Middle frontal gyrus (tissue), 1 donor: ENCODE results near the gene RPL41.
A peak's percentile ranks its signal among the peaks of the same experiment; 100 is the strongest.
"Not testable (repeated sequence)": the region's sequence is repeated elsewhere in the genome, so short reads cannot be mapped to it uniquely, and the experiment has no call there.

Experiments used
- DNase-seq: peaks from one replicate; pipeline ENCODE4 v3.0.0-alpha.2; 2015; ENCODE audit warnings: low spot score; ENCODE audit errors: extremely low spot score

The RPL41 gene

DNA sequence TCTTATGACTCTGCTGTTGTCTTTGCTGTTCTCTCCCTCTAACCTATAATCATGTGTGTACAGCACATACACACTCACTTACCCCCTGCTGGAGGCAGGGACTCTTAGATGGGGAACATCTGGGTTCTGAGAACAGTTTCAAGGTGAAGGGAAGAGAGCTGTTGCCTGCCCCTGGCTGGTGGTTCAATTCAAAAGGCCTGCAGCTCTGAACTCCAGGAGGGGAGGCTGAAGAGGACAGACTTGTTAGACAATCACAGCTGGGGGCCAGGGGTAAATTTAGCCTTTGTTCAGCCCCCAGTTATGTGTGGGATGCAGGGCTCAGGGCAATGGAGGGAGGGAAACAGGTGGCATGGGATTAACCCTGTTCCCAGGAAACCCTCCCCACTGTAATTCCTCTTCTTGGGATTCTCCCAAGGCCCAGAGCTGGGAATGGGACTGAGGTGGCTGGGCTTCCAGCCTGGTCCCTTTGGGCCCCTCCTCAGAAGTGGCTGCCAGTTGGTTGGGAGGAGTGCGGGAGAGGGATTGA, 37.9 kb downstream of the RPL41 start:
- no peak for DNase-seq

- DNase-seq = no peak
These were observed 38.4 kb downstream of the RPL41 start for GRCh38 chr12:56154818-56155217.

DNA sequence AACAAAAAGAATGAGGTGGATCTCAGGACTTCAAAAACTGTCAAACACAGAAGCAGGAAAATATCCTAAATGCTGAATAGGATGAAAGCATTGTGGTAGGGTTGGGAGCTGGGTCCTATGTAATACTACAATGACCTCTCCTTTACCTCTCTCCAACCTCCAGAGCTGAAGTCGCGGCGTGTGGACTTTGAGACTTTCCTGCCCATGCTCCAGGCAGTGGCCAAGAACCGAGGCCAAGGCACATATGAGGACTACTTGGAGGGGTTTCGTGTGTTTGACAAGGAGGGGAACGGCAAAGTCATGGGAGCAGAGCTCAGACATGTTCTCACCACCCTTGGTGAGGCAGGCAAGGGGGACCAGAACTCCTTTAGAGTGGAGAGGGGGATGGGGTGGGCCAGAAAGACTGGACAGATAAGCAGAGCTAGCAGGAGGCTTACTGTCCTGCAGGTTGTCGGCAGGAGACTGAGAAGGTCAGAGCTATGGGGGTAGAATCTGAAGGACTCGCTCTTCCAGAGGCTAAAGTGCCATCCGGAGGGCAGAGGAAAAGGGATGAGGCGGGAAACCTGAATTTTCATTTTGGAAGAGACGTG, 38.9 kb downstream of the RPL41 start:
- no peak for DNase-seq

DNA sequence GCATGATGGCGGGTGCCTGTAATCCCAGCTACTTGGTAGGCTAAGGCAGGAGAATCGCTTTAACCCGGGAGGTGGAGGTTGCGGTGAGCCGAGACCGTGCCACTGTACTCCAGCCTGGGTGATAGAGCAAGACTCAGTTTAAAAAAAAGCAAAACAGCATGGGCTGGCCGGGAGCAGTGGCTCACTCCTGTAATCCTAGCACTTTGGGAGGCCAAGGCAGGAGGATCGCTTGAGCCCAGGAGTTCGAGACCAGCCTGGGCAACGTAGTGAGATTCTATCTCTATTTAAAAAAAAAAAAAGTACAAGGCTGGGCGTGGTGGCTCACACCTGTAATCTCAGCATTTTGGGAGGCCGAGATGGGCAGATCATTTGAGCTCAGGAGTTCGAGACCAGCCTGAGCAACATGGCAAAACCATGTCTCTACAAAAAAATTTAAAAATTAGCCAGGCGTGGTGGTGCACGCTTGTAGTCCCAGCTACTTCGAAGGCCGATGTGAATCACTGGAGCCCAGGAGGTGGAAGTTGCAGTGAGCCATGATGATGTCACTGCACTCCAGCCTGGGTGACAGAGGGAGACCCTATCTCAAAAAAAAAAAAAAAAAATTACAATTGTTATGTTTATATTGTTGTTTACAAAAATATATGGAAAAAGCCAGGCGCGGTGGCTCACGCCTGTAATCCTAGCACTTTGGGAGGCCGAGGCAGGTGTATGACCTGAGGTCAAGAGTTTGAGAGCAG, 40.2 kb downstream of the RPL41 start:
- not testable (repeated sequence) for DNase-seq

- peak; percentile 25 for DNase-seq
These were observed 41.0 kb downstream of the RPL41 start for GRCh38 chr12:56157201-56158028.

- peak; percentile 97 for DNase-seq
These were observed 41.8 kb downstream of the RPL41 start, which contains the start of gene MYL6 for GRCh38 chr12:56158029-56158925. Gene MYL6, plus strand, starts transcription at chr12:56158359. Its CDS starts 43 bp downstream, at chr12:56158402.

- DNase-seq = no peak
These were observed 42.6 kb downstream of the RPL41 start for GRCh38 chr12:56158926-56159461.

- no peak for DNase-seq
These were observed 43.2 kb downstream of the RPL41 start for GRCh38 chr12:56159482-56160192.

GRCh38 chr12:56160193-56160763, 43.8 kb downstream of the RPL41 start:
- DNase-seq = no peak

GRCh38 chr12:56160894-56161689, 44.7 kb downstream of the RPL41 start:
- no peak for DNase-seq

GRCh38 chr12:56161690-56162351, 45.4 kb downstream of the RPL41 start:
- no peak for DNase-seq

GRCh38 chr12:56162468-56163290, 46.2 kb downstream of the RPL41 start:
- DNase-seq = no peak

GRCh38 chr12:56163533-56164344, 47.3 kb downstream of the RPL41 start:
- DNase-seq = no peak

DNA sequence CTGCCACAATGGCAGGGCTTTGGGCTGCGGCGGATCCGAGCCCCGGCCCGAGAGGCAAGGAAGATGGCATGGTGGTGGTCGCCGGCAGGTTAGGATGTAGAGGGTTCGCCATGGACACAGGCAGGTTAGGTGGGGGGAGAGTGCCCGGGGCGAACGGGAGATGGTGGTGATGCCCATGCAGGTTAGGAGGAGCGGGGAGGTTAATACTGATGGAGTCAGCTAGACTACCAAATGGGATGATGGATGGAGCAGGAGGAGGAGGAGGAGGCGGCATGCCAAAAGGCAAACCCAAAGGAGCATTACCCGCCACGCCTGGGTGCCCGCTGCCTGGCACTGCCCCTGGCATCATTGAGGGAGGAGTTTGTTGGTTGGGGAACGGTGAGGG, 47.9 kb downstream of the RPL41 start:
- DNase-seq = no peak

- no peak for DNase-seq
These were observed 48.9 kb downstream of the RPL41 start for GRCh38 chr12:56165369-56165768.
